Smooth muscle cell (in vitro differentiated cells): ENCODE data around the gene DIAPH1. TPM values are rescaled to one million over a fixed set of nuclear protein-coding genes. Genes with fewer than 3 reads are reported as not detected.

Source experiments
- DNase-seq: peaks from one replicate; lab custom pipeline; 2025; ENCODE audit not compliant: unreplicated experiment; lab: John Stamatoyannopoulos, UW
- H2AFZ ChIP-seq: fragments of 200-600 bp; sonication (generic); 2 replicates; pipeline ENCODE4 v1.6.0; 2016; ENCODE audit warnings: antibody characterized with exemption, low read depth, mild to moderate bottlenecking
- H3F3A ChIP-seq: fragments of 200-600 bp; sonication (generic); 2 replicates; pipeline ENCODE4 v1.6.0; 2017; ENCODE audit warnings: antibody characterized with exemption, low read depth
- H3K27ac ChIP-seq: fragments of 200-600 bp; sonication (generic); 2 replicates; pipeline ENCODE4 v1.5.1; 2016; ENCODE audit warnings: low read depth, mild to moderate bottlenecking
- H3K27me3 ChIP-seq: fragments of 200-600 bp; sonication (generic); 2 replicates; pipeline ENCODE4 v1.6.1; 2016; ENCODE audit warnings: low read depth, mild to moderate bottlenecking
- H3K36me3 ChIP-seq: fragments of 200-600 bp; sonication (generic); 2 replicates; pipeline ENCODE4 v1.5.1; 2016; ENCODE audit warnings: low read depth
- H3K4me1 ChIP-seq: fragments of 200-600 bp; sonication (generic); 2 replicates; pipeline ENCODE4 v1.5.1; 2016; ENCODE audit warnings: low read depth
- H3K4me2 ChIP-seq: fragments of 200-600 bp; sonication (generic); 2 replicates; pipeline ENCODE4 v1.6.0; 2016; ENCODE audit warnings: mild to moderate bottlenecking
- H3K4me3 ChIP-seq: fragments of 200-600 bp; sonication (generic); 2 replicates; pipeline ENCODE4 v1.5.1; 2016; ENCODE audit warnings: mild to moderate bottlenecking
- H3K79me2 ChIP-seq: fragments of 200-600 bp; sonication (generic); 2 replicates; pipeline ENCODE4 v1.6.0; 2016; ENCODE audit warnings: low read depth, mild to moderate bottlenecking
- H3K9ac ChIP-seq: fragments of 200-600 bp; sonication (generic); 2 replicates; pipeline ENCODE4 v1.6.0; 2016; ENCODE audit warnings: low read depth
- H3K9me3 ChIP-seq: fragments of 200-600 bp; sonication (generic); replicated peaks from 2 replicates; pipeline ENCODE4 v1.5.1; 2016; ENCODE audit warnings: low read depth
- H4K20me1 ChIP-seq: fragments of 200-600 bp; sonication (generic); 2 replicates; pipeline ENCODE4 v1.6.0; 2016; ENCODE audit warnings: low read depth
- CTCF ChIP-seq: fragments of 200-600 bp; sonication (generic); IDR thresholded peaks from 2 replicates; pipeline ENCODE4 v1.5.1; 2017; ENCODE audit warnings: borderline replicate concordance, mild to moderate bottlenecking, antibody characterized with exemption; ENCODE audit not compliant: insufficient read depth, poor library complexity, severe bottlenecking
- WGBS: methylation state at CpG from one replicate; pipeline ENCODE4 v1.1.7; 2016; ENCODE audit warnings: low lambda C conversion rate; 5-methylcytosine and 5-hydroxymethylcytosine counted together
- polyA plus RNA-seq: library from polyadenylated mRNA; unstranded; fragments of >200 nt; fragmentation: Nextera tagmentation; extraction: Ambion mirVana; gene quantifications from 2 replicates; pipeline ENCODE4 v1.2.1, GENCODE V29; 2016
- total RNA-seq: library from RNA; depleted of rRNA; stranded (reverse); fragments of >200 nt; gene quantifications from 2 replicates; pipeline ENCODE4 v1.2.3, GENCODE V29; 2014

DIAPH1 gene
- total and polyA plus RNA-seq, 2 experiments from 2014 or later, result 15.4 to 26.7 TPM

GRCh38 chr5:141485321-141486055, 133.3 kb downstream of the DIAPH1 start:
- no peaks in the 10 kb centered on the region for H3K27me3 ChIP-seq
- TF ChIP-seq CTCF, result no peak
- H3K36me3 ChIP-seq, result no peaks in the 10 kb centered on the region
- 59% methylated on average over 38 of the region's 38 CpGs for WGBS
- DNase-seq, result no peak
- no peak overlapping the region for H3K4me2 ChIP-seq
- peaks cover 17% of the 10 kb centered on the region for H3F3A ChIP-seq
- no peak overlapping the region for H2AFZ ChIP-seq
- H3K4me3 ChIP-seq, result peak overlapping the region; percentile 46
- no peak overlapping the region for H3K9ac ChIP-seq
- no peaks in the 10 kb centered on the region for H3K9me3 ChIP-seq
- H3K27ac ChIP-seq, result no peak overlapping the region
- H4K20me1 ChIP-seq, result peaks cover 99% of the 10 kb centered on the region
- peaks cover 54% of the 10 kb centered on the region for H3K79me2 ChIP-seq
- peaks cover 12% of the 10 kb centered on the region for H3K4me1 ChIP-seq

GRCh38 chr5:141484641-141485311, 134.0 kb downstream of the DIAPH1 start, which contains the start of gene PCDHGC4:
Gene PCDHGC4, plus strand, starts transcription at chr5:141485030. Its CDS starts 144 bp downstream, at chr5:141485174.
- no peaks in the 10 kb centered on the region for H3K27me3 ChIP-seq
- H3F3A ChIP-seq, result peaks cover 12% of the 10 kb centered on the region
- H3K4me2 ChIP-seq, result peak within 1 kb of the TSS; percentile 83
- 13% methylated on average over 39 of the region's 39 CpGs for WGBS
- peaks cover 99% of the 10 kb centered on the region for H4K20me1 ChIP-seq
- no peak within 1 kb of the TSS for H3K27ac ChIP-seq
- H3K36me3 ChIP-seq, result no peaks in the 10 kb centered on the region
- peaks cover 12% of the 10 kb centered on the region for H3K4me1 ChIP-seq
- no peak within 1 kb of the TSS for H3K9ac ChIP-seq
- no peak for DNase-seq
- peak within 1 kb of the TSS; percentile 46 for H3K4me3 ChIP-seq
- H2AFZ ChIP-seq, result no peak within 1 kb of the TSS
- TF ChIP-seq CTCF, result no peak
- H3K9me3 ChIP-seq, result no peaks in the 10 kb centered on the region
- H3K79me2 ChIP-seq, result peaks cover 61% of the 10 kb centered on the region

- no peaks in the 10 kb centered on the region for H3K36me3 ChIP-seq
- no peak for DNase-seq
- peaks cover 16% of the 10 kb centered on the region for H3K4me1 ChIP-seq
- peak overlapping the region; percentile 83 for H3K4me2 ChIP-seq
- peak overlapping the region; percentile 46 for H3K4me3 ChIP-seq
- peaks cover 66% of the 10 kb centered on the region for H3K79me2 ChIP-seq
- no peaks in the 10 kb centered on the region for H3K27me3 ChIP-seq
- TF ChIP-seq CTCF, result no peak
- peaks cover 7% of the 10 kb centered on the region for H3F3A ChIP-seq
- no peak overlapping the region for H3K27ac ChIP-seq
- no peaks in the 10 kb centered on the region for H3K9me3 ChIP-seq
- no peak overlapping the region for H3K9ac ChIP-seq
- peaks cover 99% of the 10 kb centered on the region for H4K20me1 ChIP-seq
- H2AFZ ChIP-seq, result no peak overlapping the region
- WGBS, result 15% methylated on average over 4 of the region's 4 CpGs
Measured at GRCh38 chr5:141484310-141484640, 134.5 kb downstream of the DIAPH1 start.
